Esophagus mucosa (tissue), 1 donor: ENCODE data around the gene B3GAT1. TPM values are rescaled to one million over a fixed set of nuclear protein-coding genes. Genes with fewer than 3 reads are reported as not detected.

Source experiments
- ATAC-seq: fragments of 200-7000 bp; cut with Tn5 transposase; one replicate; pipeline ENCODE4 v1.9.1; 2020
- total RNA-seq: library from RNA; stranded (reverse); gene quantifications from one replicate; pipeline ENCODE4 v1.2.4, GENCODE V29; 2023
- donor health status: DM: yes; HTN: yes; CAD: no.

B3GAT1 gene
- total RNA-seq, 1 donor from 2014 or later = 0.08 TPM

DNA sequence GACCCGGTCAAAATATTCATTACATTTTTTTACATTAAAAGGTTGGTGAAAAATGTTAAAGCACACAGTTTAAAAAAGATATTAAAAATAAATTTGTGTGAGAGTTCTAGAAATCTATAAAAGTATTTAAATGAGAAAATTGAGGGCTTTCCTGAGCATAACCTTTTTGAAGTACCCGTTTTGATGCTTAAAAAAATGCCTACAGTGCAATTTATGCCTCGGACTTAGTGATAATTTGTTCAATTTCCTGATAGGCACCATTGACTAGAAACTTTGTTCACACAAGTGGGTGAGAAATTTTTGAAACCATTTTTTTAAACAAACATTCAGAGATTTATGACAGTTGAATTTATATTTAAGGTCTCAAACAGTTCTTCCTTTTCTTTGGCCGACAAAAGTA, 29.7 kb upstream of the B3GAT1 start:
- ATAC-seq = no peak

DNA sequence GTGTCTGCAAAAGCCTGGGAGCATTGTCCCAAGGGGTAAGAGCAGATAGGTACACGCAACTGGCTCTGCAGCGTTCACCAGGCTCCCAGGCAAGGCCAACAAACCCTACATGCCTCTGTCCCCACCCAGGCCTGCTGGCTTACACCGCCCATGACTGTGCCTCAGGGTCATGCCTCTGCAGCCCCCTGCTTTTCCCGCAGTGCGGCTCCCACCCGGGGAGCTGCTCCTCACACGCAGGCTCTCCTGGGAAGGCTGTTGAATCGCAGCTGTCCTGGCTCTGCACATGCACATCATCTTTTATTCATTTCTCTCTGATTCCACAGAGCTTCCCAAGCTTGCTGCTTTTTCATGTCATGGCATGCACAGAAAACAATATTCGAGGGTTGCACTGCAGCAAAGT, 29.2 kb upstream of the B3GAT1 start:
- no peak for ATAC-seq

DNA sequence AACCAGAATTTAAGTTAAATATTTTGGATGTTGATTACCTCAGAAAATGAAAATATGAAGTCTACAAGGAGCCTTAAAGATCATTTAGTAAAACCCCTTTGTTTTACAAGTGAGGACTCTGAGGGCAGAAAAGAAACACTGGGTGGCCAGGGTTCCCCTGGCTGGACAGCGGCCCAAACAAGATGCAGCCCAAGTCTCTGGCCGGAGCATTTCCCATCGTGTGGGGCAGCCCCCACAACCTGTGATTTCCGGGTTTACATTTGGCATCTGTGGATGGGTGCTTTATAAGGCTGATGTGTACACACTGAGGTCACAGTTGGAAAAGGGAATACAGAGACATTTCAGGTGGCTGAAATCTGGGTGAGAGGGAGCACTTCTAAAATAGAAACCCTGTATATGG, 28.8 kb upstream of the B3GAT1 start:
- no peak for ATAC-seq

DNA sequence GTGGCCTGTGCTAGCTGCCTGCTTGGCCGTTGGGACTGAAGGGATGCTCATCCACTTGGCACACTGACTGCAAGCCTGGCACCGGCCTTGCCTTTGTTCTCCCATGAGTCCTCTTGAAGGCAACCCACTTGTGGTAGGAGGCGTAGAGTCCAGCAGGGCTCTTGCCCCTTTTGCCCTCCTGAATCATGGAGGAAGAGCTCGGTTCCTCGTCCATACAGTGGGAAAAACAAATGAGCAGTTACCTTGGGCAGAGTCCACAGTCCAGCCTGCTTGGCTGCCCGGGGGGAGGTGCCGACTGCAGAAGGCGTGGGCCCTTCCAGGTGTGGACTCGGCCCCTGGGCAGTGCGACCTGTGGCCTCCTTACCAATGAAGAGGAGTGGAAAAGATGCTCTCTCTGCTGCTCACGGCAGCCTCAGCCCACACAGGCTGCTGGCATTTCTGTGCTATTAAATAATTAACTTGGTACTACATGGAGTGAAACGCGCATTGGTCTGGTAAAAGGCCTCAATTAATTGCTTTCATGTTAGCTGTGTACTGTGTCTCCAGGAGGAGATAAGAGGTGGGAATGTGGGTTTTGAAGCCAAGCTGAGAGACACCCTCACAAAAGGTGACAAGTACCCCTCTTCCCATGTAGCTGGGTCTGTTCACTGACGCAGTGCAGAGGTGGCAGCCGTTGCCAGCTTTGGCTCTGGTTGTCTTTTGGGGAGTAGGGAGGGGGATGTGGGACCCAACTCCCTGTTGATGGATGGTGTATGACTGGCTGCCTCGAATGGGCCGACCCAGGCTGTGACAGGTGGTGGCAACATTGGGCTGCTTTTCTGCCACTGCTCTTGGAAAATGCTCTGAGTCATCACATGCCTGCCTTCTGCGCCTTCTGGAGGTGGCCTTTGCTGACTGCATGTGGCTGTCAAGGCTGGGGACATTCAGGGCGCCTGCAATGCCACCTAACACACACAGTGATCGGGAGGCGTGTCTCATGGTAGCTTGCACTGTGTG, 26.8 kb upstream of the B3GAT1 start:
- ATAC-seq = no peak

DNA sequence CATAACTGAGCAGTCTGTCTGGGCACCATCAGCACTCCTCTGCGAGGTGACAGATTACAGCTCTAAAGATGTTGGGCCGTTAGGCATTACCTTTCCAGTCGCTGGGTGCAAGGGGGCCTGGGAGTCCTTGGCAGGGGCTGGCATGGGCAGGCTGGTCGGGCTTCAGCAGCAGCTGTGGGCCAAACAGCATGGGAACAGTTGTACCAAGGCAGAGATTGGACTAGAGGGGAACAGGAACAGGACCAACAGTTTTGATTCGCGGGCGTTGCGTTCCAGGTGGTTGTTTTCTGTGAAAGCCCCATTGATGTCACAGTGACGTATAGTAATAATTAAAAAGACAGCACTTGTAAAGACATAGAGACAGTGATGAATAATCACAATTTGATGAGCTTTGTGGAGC, 25.8 kb upstream of the B3GAT1 start:
- ATAC-seq = no peak

DNA sequence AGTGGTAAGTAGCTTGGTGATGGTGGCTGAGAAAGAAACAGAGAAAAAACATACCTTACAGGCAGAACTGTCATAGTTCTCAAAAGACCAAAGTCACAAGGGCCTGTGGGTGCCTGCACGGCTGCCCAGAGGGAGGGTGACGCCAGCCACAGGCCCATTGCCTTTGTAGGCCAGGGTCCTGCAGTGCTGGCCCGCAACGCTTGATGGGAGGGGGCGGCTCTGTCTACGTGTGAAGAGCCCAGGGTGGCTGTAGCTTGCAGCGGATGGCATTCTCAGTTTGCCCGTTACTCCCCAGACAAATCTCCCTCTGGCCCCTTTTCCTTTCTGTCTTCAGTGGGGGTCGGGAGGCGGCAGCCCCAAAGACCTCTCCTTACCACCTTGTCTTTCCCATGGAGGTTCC, 24.7 kb upstream of the B3GAT1 start:
- ATAC-seq = no peak

DNA sequence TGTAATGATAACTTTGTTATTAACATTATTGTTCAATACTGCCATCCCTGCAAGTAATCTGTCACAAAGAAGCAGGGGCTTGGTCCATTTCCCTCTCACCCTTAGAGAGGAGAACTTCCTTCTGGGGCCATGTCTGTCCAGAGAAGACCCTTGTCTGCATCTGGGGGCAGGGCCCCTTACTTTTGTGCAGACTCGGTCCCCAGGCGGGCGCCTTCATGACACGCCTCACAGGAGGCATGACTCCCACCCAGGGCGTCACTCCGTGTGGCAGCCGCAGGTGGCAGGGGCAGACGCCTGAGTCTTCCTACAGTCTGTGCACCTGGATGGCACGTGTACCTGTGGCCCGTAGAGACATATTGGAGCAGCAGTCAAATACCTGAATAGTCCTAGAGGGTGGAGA, 21.8 kb upstream of the B3GAT1 start:
- no peak for ATAC-seq

DNA sequence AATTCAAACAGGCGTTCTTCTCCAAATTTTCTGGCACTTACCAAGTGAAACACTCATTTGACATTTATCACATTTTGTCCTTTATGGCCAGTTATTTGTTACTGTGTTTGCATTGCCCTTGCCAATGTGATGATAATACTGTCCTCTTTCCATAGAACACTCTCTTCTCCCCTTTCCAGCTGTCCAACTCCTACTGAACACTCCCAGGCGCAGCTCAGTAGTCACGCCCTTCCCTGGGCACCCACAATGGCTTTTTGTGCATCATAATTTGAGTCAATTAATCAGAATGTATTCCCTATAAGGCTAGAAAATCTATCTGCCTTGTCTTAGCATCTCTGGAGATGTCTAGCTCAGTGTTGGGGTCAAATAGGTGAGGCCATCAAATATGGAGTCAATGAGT, 21.2 kb upstream of the B3GAT1 start:
- no peak for ATAC-seq

DNA sequence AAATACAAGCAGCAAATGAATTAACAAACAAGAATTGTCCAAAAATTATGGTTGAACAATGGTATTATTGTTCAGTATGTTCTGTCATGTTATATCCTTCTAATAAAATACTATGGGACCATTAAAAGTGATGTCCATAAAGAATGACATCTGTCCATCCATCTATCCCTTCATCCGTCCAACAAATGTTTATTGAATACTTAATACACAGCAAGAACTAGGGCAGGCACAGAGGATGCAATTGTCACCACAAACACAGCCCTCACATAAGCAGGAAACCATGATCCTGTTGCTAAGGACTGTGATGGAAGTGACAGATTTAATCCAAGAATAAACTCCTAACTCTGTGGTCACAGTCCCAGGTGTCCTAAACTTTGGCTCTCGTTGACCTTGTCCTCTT, 20.7 kb upstream of the B3GAT1 start:
- no peak for ATAC-seq

DNA sequence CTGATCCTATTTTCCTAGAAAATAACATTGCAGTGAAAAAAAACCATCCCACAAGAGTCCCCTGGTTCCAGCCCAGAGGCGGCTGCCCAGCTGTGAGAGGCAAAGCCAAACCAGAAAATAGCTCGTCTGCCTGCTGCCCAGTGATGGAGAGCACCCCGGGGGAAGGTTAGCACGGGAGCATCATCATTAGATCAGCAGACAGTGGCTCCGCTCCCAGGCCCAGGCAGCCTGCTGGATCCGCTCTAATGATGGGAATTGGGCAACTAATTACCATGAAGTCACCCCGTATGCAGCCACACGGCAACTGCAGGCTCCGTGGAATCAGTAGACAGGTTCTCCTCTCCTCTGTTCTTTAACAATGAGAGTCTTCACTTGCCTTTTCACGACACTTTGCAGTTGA, 17.1 kb upstream of the B3GAT1 start:
- no peak for ATAC-seq

DNA sequence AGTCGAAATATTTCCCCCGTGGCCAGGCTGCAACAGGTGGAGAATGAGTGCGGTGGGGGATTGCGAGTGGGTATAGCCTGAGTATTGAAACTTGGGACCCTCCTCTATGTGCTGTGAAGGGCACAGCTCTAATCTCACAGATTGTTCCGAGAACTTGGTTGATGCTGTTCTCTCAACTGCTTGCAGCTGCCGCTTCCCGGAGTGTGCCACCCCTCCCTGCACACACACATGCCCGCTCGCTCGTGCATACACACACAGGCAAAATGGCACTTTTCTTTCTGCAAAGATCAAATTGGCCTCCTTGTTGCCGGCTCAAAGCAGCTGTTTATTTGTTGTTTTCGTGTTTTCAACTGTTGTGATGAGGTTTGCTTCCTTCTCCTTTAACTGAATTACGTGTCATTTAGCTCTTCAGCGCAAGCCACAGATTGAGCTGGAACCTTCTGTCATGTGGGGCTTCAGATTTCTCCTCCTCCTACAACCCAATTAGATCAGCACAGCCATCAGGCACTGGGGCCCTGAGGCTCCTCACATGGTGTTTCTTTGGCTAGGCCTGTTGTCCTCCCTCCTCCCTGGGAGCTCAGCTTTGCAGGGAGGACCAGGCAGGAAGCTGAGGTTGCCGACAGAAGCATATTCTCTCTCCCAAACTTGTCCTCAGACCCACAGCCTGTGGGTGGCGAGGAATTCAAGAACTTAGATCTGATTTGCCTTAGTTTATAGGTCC, 13.9 kb upstream of the B3GAT1 start:
- no peak for ATAC-seq

DNA sequence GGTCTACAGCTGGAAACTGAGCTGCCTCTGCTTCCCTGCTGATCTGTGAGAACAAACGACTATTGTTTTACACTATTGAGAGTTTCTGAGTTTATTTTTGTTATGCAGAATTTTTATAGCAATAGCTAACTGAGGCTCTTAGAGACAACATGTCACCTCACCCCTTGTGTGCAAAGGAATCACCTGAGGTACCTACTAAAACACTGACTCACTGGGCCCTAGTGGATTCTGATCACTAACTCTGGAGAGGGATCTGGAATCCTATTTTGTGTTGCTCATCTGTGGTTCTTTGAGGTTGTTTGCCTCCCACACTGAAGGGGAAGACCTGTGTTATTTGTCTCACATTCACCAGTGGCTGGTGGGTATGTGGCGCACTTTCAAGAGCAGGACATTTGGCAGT, 13.4 kb upstream of the B3GAT1 start:
- no peak for ATAC-seq

DNA sequence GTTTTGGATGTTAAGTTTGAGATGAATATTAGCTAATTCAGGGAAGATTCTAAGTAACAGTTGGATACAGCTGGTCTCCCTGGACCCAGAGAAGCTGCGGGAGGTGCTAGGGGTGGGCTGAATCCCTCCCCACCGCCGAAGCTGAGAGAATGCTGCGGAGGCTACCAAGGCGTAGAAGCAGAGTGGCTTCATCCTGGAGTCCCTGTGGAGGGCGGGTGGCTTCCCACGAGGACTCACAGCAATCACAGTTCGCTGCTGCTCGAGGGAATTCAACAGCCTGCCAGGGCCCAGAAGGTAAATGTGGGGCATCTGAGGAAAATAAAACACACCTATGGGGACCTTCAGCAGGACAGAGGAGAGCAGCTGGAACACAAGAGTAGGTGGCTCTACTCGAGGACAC, 11.1 kb upstream of the B3GAT1 start:
- no peak for ATAC-seq

DNA sequence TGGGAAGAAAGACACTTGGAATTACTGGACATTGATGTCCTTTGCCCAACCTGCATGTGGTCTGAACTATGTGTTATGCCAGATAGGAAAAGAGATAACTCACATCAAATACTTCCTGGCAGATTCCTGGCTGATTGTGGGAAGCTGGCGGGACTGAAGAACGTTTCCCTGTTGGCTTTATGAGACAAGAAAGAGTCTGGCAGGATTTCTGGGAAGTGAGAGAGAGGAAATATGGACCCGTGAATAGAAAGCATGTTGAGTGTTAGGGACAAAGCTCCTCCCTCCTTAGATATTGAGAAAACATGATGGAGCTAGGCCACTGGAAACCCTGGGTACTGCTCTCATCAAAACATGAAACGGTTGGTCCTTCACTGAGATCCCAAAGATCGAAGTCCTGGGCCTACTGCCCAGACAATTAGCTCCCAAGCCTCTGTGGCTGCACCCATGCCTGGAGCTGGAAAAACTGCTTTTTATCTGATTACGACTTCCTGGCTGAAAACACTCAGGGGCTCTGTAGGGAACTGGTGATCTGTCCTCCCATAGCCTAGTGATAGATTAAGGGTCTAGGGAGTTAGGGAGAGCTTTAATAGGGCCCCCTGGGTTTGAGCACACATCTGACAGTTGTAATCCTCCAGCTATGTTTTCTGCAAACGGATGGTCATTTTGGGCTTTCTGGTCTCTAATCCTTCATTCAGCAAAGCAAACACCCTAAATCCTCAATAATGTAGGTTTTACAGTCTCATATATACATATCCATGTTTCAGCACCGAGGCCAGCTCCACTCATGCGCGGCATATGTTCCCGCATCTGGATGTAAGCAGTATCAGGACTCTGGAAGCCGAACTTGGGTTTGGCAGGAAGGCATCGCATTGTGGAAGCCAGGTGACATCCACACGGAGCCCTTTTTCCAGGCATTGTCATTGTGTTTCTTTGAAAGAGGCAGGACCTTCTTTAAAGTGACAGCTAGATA, 6.1 kb upstream of the B3GAT1 start:
- no peak for ATAC-seq

DNA sequence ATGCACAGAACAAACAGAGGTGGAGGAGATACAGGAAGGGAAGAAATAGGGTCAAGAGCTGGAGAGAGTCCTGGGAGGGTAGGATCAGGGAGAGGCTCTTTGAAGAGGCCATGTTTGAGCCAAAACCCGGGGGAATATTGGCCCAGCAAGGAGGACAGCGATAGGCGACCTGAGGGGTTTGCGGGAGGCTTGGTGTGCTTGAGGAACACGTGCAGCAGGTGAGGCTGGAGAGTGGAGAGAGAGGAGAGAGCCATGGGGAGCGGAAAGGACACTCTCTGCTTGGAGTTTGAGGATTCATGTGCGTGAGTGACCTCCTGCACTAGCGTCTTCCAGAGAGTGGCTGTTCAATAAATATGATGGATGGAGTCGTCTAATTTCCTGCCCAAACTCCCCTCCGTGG, 4.7 kb upstream of the B3GAT1 start:
- no peak for ATAC-seq

DNA sequence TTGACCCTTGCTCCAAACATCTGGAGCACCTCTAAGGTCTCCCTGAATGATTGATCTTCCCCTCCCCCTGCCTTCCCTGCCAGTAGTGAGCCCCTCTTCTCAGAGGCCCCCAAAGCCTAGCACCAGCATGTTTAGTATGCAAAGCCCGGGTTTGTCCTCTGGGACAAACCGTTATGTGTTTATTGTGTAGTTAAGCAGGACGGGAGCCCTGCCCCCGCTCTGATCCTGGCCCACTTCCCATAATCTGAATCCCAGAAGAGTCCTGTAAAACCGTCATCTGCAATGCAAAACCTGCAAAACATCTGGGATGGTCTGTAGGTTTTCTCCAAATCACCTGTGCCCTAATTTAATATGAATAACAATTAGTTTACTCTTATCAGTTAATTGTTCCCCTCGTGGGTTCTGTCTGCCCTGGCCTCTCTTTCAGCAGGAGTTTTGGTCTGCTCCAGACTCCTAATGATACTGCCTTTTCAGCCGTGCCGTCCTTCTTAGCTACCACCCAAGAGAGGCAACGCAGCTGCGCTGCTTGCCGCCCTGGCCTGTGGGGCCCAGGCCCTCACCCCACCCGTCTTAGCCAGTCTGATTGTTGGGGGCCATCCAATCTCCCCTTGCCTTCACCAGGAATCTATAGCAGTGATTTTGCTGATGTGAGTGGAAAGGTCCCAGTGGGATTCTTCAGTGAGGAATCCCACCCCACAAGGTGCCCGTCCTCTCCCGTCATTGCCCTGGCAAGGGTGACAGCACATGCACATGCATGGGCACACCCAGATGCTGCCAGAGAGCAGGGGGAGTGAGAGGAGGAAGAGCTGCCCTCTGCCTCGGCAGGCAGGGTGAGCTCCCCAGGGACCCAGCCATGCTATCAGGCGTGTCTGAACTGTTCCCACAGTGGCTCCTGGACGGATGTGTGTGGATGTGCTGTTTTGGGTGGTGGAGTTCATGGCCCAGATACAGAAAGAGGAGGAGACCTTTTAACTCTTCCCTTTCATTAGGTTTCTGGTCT, 3.0 kb upstream of the B3GAT1 start:
- ATAC-seq = no peak

DNA sequence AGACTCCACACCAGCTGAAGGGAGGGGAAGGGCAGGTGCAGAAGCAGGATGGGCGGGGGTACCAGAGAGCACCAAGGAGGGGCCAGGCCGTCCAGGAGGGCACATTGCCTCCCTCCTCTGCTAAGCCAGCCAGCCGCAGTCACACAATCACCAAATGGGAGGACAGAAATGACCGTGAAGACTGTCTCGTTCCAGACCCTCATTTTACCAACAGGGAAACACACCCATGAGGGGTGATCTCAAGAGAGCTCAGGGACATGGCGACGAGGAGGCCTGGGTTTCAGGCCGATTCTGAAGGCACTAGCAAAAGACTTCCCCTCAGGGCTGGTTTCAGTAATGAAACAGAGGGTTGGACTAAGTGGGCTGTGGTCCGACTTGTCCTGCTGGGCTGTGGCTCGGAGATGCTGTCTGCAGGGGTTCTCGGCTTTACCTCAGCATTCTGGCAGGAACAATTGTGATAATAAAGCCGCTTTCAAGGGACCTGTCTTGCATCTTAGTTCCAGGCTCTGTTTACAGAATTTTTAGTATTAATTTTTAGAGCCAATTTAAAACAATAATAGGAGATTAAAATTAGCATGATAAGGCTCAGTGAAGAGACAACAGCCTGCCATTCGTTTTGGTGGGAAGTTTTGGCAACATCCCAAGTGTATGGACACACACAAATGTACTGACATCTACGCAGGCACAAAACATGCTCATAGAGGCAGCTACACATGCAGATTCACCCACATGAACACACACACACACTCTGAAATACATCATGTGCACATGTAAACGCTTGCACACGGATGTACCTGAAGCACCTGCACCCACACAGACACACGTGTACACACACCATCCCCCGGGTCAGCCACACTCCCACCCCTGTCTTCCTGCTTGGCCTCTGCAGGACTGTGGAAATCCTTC, 2.0 kb upstream of the B3GAT1 start:
- ATAC-seq = no peak

DNA sequence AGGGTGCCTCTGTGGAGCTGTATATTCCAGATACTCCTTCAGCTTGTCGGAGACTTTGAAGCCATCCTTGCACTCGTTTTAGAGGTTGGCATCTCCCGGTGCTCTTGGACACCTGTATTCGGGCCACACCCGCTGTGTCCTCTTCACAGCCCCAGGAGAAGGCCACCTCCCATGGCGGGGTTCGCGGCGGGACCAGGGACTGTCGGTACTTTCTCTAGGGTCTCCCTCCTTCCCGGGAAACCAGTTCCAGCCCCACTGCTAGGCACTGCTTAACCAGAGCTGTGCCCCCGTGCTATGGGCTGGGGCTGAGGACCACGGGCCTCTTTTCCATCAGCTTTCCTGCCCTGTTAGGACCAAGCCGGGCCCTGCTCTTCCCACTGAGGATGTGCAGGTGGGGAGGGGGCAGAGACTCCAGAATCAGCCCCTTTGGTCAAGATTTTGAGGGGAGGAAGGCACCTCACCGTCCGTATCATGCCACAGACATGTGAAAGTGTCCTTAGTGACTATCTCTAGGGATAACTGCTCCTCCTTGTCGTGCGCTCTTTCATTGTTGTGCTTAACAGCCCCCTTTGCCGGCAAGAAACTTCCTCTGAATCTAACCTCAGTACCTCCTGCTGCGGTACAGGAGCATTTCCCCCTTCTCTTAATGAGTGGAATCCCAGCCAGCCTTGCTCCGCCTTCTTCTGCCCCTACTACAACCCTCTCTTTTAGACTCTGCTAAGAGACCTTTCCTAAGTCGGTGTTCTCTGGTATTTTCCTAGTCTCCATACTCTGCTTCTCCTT, 1.2 kb upstream of the B3GAT1 start:
- no peak for ATAC-seq

DNA sequence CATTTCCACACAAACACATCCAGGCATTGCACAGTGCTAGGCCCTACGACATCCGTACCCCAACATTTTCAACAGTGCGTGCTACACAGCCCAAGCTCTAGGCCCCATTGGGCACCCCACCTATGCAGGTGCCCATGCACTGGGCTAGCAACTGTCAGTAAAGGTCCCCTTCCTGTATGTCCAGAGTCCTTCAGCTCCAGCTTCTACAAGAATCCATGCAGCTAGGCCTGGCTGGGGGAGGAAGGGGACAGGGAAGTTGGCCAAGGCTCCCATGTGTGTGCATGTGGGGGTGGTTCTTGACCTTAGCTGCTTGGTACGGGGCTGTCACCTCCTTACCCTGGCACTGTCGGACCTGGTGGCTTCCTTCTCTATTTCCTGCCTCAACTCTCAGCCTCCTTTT, 1.3 kb downstream of the B3GAT1 start:
- ATAC-seq = no peak
